ENCODE results near the gene SMPD3.

GRCh38 chr16:68360956-68361355, 87.4 kb downstream of the SMPD3 start:
- TF ChIP-seq CTCF (IDR thresholded peaks at IDR 0.05; ENCODE audit: low read depth, low read length), result no peak
- TF ChIP-seq EZH2phosphoT487 (IDR thresholded peaks at IDR 0.05; ENCODE audit: low read depth), result no peak
